ENCODE measurements around the gene NBAS. TPM values are rescaled to one million over a fixed set of nuclear protein-coding genes. Genes with fewer than 3 reads are reported as not detected.

NBAS gene
- total RNA-seq, 3 donors from 2014 or later (not counting 1 experiment from before 2014, with no cell fraction given): 27.8 to 34.7 (median 29.2) TPM

DNA sequence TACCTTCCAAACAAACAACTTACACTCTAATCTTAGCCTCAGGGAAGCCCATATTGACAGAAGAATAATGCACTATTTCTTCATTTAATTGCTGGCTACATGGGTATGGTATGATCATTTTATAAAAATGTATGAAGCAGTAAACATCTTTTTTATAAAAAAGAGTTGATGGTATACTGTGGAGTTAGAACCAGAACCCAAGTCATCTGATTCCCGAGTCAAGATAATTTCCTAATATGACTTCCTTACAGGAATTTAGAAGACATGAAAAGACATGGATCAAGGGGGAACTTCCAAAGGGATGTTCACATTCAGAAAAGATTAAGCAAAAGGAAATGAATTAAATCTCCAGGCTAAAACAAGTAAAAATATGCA lies 171.8 kb downstream of the NBAS start:
- Mint-ChIP-seq H3K27me3 (ENCODE audit: low read depth in 2 of 2) (no peaks in the 10 kb centered on the region), H3K27ac (no peak overlapping the region), H3K9me3 (no peaks in the 10 kb centered on the region), H3K4me1 (no peaks in the 10 kb centered on the region), H3K36me3 (peaks cover 21% of the 10 kb centered on the region), H3K4me3 (no peak overlapping the region)
- WGBS (ENCODE audit: insufficient coverage): no CpG with 5 or more reads among the region's 1 CpG
- DNase-seq (no peak), ATAC-seq (no peak)
- Histone ChIP-seq H3K4me1 (ENCODE audit: control insufficient read depth, insufficient read depth, low read length) (no peaks in the 10 kb centered on the region), H3K4me3 (ENCODE audit: low read length) (no peak overlapping the region), H3K27me3 (ENCODE audit: control insufficient read depth, insufficient read depth, low read length) (no peaks in the 10 kb centered on the region), H3K36me3 (ENCODE audit: control insufficient read depth, insufficient read depth, low read length) (peaks cover 13% of the 10 kb centered on the region), H3K9me3 (ENCODE audit: control insufficient read depth, insufficient read depth, low read length) (no peaks in the 10 kb centered on the region), H3K27ac (ENCODE audit: low read length) (no peak overlapping the region)
- intact Hi-C loops (cut with micrococcal nuclease): no loop called here
- TF ChIP-seq, protein P1, sequence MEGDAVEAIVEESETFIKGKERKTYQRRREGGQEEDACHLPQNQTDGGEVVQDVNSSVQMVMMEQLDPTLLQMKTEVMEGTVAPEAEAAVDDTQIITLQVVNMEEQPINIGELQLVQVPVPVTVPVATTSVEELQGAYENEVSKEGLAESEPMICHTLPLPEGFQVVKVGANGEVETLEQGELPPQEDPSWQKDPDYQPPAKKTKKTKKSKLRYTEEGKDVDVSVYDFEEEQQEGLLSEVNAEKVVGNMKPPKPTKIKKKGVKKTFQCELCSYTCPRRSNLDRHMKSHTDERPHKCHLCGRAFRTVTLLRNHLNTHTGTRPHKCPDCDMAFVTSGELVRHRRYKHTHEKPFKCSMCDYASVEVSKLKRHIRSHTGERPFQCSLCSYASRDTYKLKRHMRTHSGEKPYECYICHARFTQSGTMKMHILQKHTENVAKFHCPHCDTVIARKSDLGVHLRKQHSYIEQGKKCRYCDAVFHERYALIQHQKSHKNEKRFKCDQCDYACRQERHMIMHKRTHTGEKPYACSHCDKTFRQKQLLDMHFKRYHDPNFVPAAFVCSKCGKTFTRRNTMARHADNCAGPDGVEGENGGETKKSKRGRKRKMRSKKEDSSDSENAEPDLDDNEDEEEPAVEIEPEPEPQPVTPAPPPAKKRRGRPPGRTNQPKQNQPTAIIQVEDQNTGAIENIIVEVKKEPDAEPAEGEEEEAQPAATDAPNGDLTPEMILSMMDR (IDR thresholded peaks at IDR 0.05): no peak

DNA sequence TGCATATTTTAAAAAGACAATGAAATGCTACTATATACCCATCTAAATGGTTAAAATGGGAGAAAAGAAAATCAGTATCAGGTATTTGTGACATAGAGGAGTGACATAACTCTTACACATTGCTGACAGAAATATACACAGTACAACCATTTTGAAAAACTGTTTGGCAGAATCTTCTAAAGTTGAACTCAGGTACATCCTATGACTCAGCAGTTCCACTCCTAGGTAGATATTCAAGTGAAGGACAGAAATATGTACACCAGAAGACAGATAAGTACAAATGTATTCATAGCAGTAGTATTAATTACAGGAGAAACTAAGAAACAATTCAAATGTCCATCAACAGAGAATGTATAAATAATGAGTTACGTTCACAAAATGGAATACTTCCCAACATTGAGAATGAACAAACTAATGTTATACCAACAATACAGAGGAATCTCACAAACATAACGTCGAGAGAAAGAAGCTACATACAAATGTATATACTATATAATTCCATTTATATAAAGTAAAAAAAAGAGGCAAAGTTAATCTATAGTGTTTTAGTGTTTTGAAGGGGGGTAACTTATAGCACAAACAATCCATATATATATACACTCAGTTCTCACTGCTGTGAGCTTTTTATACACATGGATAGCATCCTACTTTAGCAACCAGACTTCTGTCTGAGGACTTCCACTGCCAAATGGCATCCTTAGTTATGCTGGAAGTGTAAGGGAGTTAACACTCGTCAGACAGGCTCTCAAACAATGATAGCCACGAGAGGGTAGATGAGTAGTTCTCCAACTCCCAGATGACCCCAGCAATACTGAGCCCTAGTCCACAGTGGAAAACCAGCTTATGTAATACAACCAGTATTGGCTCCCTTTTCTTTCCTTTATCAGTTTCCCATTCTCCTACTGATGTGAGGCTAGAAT lies 172.5 kb downstream of the NBAS start:
- H3K27ac Mint-ChIP-seq: no peak overlapping the region
- intact Hi-C loops (cut with micrococcal nuclease): no loop called here
- H3K36me3 Mint-ChIP-seq: peaks cover 21% of the 10 kb centered on the region
- Histone ChIP-seq H3K4me3 (ENCODE audit: low read length) (no peak overlapping the region), H3K36me3 (ENCODE audit: control insufficient read depth, insufficient read depth, low read length) (peaks cover 13% of the 10 kb centered on the region), H3K4me1 (ENCODE audit: control insufficient read depth, insufficient read depth, low read length) (no peaks in the 10 kb centered on the region), H3K27me3 (ENCODE audit: control insufficient read depth, insufficient read depth, low read length) (no peaks in the 10 kb centered on the region), H3K9me3 (ENCODE audit: control insufficient read depth, insufficient read depth, low read length) (no peaks in the 10 kb centered on the region), H3K27ac (ENCODE audit: low read length) (no peak overlapping the region)
- no peaks in the 10 kb centered on the region for H3K9me3 Mint-ChIP-seq
- DNase-seq (no peak), ATAC-seq (no peak)
- 100% methylated on average over 2 of the region's 5 CpGs for WGBS (ENCODE audit: insufficient coverage)
- TF ChIP-seq, protein P1 (IDR thresholded peaks at IDR 0.05): no peak
- H3K4me3 Mint-ChIP-seq: no peak overlapping the region
- no peaks in the 10 kb centered on the region for H3K4me1 Mint-ChIP-seq
- H3K27me3 Mint-ChIP-seq (ENCODE audit: low read depth in 2 of 2): no peaks in the 10 kb centered on the region

DNA sequence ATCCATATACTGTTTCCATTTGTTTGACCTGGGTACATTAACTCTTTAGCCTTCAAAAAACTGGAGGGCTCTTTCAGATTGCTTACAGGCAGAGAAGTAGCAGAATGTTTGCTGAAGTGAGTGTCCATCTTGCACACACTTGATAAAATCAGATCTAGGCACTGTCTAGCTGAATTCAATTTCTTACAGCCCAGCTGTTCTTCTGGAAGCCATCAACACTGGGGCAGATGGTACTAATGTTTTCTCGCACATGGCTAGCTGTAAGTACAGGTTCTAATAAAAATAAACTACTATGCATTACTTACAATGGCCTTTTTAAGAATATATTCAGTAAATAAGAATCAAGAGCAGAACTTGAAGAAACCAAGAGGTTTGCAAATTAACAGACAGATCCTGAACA lies 175.9 kb downstream of the NBAS start:
- Mint-ChIP-seq H3K27ac (no peak overlapping the region), H3K36me3 (peaks cover 15% of the 10 kb centered on the region), H3K9me3 (no peaks in the 10 kb centered on the region), H3K4me3 (no peak overlapping the region), H3K27me3 (ENCODE audit: low read depth in 2 of 2) (no peaks in the 10 kb centered on the region), H3K4me1 (no peaks in the 10 kb centered on the region)
- Histone ChIP-seq H3K27me3 (ENCODE audit: control insufficient read depth, insufficient read depth, low read length) (no peaks in the 10 kb centered on the region), H3K27ac (ENCODE audit: low read length) (no peak overlapping the region), H3K36me3 (ENCODE audit: control insufficient read depth, insufficient read depth, low read length) (peaks cover 22% of the 10 kb centered on the region), H3K9me3 (ENCODE audit: control insufficient read depth, insufficient read depth, low read length) (no peaks in the 10 kb centered on the region), H3K4me1 (ENCODE audit: control insufficient read depth, insufficient read depth, low read length) (no peaks in the 10 kb centered on the region), H3K4me3 (ENCODE audit: low read length) (no peak overlapping the region)
- DNase-seq (no peak), ATAC-seq (no peak)
- TF ChIP-seq, protein P1 (IDR thresholded peaks at IDR 0.05): no peak
- intact Hi-C loops (cut with micrococcal nuclease): no loop called here
- WGBS (ENCODE audit: insufficient coverage): no CpG with 5 or more reads among the region's 1 CpG

Measured in natural killer cell (primary cell).